GM12864 (cell line): ENCODE results near the gene ST3GAL3.

ENCODE experiments used
- DNase-seq: peaks from one replicate; pipeline ENCODE4 v3.0.0-alpha.2; 2011; ENCODE audit warnings: low read depth
- H3K4me3 ChIP-seq: 2 replicates; pipeline ENCODE4 v1.5.1; 2011; ENCODE audit warnings: mild to moderate bottlenecking, low read depth, low read length, control low read depth
- TF ChIP-seq, protein P1 (sequence below): IDR thresholded peaks from 2 replicates; pipeline ENCODE4 v1.5.1; 2011; ENCODE audit warnings: low read depth, mild to moderate bottlenecking, moderate library complexity, low read length, control low read depth, inconsistent platforms; ENCODE audit errors: missing control alignments

The ST3GAL3 gene

DNA sequence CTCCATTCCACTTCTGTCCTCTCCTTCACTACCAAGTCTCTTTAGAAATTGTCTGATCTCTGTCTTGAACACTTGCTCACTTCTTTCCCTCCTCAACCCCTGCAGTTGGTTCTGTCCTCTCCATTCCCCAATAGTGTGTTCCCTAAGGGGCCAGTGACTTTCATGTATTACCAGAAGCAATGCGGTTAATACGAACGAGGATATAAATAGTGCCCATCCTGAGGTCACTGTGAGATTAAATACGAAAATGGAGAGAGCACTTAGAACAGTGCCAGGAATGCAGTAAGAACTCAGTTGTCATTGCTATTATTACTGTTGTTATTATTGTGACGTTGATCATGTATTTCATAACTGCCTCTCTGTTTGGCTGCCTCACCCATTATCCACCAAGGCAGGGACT, 173.3 kb downstream of the ST3GAL3 start:
- DNase-seq, result no peak
- TF ChIP-seq, protein P1, sequence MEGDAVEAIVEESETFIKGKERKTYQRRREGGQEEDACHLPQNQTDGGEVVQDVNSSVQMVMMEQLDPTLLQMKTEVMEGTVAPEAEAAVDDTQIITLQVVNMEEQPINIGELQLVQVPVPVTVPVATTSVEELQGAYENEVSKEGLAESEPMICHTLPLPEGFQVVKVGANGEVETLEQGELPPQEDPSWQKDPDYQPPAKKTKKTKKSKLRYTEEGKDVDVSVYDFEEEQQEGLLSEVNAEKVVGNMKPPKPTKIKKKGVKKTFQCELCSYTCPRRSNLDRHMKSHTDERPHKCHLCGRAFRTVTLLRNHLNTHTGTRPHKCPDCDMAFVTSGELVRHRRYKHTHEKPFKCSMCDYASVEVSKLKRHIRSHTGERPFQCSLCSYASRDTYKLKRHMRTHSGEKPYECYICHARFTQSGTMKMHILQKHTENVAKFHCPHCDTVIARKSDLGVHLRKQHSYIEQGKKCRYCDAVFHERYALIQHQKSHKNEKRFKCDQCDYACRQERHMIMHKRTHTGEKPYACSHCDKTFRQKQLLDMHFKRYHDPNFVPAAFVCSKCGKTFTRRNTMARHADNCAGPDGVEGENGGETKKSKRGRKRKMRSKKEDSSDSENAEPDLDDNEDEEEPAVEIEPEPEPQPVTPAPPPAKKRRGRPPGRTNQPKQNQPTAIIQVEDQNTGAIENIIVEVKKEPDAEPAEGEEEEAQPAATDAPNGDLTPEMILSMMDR, result no peak
- no peak overlapping the region for H3K4me3 ChIP-seq

DNA sequence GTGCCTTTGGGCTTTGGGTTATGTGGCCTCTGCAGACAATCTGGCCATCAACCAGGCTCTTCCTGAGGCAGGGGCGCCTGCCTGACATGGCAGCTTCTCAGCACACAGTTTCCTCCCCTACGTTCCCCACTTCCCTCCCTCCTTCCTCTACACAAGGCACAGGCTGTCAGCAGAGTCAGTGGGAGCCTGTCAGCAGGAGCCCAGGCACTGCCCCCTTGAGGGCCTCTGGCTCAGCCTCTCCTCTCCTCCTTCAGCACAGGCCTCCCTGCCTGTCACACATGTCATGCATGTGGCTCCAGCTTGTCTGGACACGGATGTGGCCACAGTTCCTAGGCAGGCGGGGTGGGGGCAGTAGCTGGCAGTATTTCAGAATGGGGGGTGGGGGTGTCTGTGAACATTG, 174.1 kb downstream of the ST3GAL3 start:
- DNase-seq, result no peak
- TF ChIP-seq, protein P1, result no peak
- H3K4me3 ChIP-seq, result no peak overlapping the region

DNA sequence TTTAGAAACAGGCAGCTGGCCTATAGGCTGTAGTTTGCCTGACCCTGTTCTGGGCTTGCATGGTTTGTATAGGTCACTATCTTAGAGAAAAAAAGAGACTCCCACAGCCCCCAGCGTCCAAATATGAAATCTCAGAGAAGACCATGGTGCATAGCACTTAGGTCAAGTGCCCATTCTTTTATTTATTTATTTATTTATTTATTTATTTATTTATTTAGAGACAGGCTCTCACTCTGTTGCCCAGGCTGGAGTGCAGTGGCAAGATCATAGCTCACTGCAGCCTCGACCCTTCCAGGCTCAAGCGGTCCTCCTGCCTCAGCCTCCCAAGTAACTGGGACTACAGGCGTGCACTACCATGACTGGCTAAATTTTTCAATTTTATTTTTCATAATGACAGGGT, 175.4 kb downstream of the ST3GAL3 start:
- no peak overlapping the region for H3K4me3 ChIP-seq
- TF ChIP-seq, protein P1, result no peak
- no peak for DNase-seq

DNA sequence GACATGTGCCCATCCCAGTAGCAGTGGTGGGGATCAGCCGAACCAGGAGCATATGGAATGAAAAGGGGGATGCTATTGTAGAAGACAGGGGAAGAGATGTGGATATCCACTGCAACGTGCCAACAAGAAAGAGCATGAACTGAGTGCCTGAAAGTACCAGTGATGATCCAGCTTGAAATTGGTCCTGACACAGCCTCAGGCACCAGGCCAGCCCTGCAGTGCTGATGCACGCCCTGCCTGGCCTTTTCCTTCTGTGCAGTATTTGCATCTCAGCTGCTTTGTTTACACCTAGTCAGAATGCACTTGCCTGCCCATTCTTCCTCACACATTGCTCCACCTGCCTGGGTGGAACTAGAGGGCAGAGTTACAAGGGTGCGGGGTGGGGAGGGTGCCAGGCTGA, 176.0 kb downstream of the ST3GAL3 start:
- H3K4me3 ChIP-seq, result no peak overlapping the region
- TF ChIP-seq, protein P1, result no peak
- DNase-seq, result no peak

DNA sequence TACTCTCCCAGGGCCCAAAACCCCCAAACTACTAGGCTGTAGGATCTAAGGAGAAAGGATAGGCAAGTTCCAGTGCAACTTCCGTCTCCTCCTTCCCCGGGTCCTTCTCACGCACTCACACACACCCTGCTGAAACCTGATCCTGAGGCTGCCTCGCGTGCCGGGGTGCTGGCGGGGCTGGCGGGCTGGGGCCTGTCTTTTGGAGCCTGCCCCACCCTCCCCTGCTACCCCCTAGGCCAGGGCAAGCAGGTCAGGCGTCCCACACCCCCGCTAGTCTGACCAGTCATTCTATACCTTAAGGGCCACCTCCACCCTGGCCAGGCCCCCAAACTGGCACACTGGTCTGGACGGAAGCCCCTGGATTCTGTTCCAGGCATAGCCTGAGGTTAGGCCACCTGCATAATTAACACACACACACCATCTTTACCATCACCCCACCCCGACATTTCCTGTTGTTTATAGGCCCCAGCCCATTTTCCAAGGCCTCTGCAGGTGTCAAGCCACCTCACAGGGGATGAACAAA, 178.0 kb downstream of the ST3GAL3 start:
- no peak for DNase-seq
- TF ChIP-seq, protein P1, result no peak
- H3K4me3 ChIP-seq, result no peak overlapping the region

DNA sequence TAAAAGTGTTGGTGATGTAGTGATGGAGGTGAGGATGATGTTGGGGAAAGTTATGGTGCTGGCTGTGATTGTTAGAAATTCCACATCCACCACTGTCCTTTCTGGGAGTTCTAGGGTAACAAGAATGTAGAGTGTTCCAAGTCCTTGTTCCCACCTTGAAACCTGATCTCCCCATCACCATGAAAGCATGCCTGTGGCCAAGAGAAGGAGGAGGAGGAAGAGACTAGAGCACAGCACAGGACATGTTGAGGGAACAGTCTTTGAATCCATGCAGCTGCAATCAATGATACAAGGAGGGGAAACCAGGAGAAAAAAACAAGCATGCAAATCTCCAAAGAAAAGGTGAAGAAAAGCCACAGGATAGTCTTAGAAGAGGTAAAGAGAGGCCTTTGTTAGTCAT, 180.4 kb downstream of the ST3GAL3 start:
- TF ChIP-seq, protein P1, result no peak
- no peak overlapping the region for H3K4me3 ChIP-seq
- no peak for DNase-seq

DNA sequence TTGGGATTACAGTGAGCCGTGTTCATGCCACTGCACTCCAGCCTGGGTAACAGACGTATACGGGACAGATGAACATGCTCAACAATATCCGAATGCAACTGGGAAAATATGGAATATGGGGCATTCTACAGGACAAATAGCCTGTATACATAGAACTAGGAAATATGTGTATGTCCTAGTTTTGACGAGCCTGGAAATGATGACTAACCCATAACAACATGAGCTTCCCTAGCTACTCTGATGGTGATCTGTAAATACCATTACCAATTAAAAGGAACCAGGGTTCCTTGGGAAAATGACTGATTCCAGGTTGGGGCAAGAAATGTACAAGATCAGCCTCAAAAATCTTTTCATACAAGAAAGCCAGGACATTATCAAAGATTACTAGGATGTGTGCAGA, 183.5 kb downstream of the ST3GAL3 start:
- no peak for DNase-seq
- no peak overlapping the region for H3K4me3 ChIP-seq
- TF ChIP-seq, protein P1, result no peak
